ENCODE data around the gene ANKRD11.

Gene ANKRD11

GRCh38 chr16:89380681-89381080, 109.7 kb downstream of the ANKRD11 start:
- no peak for DNase-seq

- no peak for DNase-seq
Measured at GRCh38 chr16:89378947-89379771, 111.2 kb downstream of the ANKRD11 start.

GRCh38 chr16:89377453-89377848, 112.9 kb downstream of the ANKRD11 start:
- DNase-seq: no peak

GRCh38 chr16:89376812-89377452, 113.4 kb downstream of the ANKRD11 start:
- no peak for DNase-seq

GRCh38 chr16:89375686-89376085, 114.7 kb downstream of the ANKRD11 start:
- DNase-seq: no peak

GRCh38 chr16:89375021-89375420, 115.3 kb downstream of the ANKRD11 start:
- DNase-seq: peak in 1 of 14 donors; percentile 44

GRCh38 chr16:89374393-89374960, 115.9 kb downstream of the ANKRD11 start:
- DNase-seq: peak in 3 of 14 donors; percentile 17 to 41 (median 24)

GRCh38 chr16:89373355-89374110, 116.8 kb downstream of the ANKRD11 start:
- peak in 9 of 14 donors; percentile 20 to 62 (median 45) for DNase-seq

- DNase-seq: peak in 1 of 14 donors; percentile 31
Measured at GRCh38 chr16:89371968-89372634, 118.3 kb downstream of the ANKRD11 start.

- DNase-seq: no peak
Measured at GRCh38 chr16:89371386-89371785, 119.0 kb downstream of the ANKRD11 start.

GRCh38 chr16:89370601-89371000, 119.8 kb downstream of the ANKRD11 start:
- DNase-seq: no peak

- no peak for DNase-seq
Measured at GRCh38 chr16:89370081-89370511, 120.3 kb downstream of the ANKRD11 start.

GRCh38 chr16:89369266-89369895, 121.0 kb downstream of the ANKRD11 start:
- DNase-seq: no peak

- no peak for DNase-seq
Measured at GRCh38 chr16:89368604-89369249, 121.6 kb downstream of the ANKRD11 start.

- no peak for DNase-seq
Measured at GRCh38 chr16:89367538-89367915, 122.8 kb downstream of the ANKRD11 start.

GRCh38 chr16:89366561-89367537, 123.5 kb downstream of the ANKRD11 start:
- DNase-seq: no peak

GRCh38 chr16:89365996-89366395, 124.4 kb downstream of the ANKRD11 start:
- DNase-seq: no peak

- no peak for DNase-seq
Measured at GRCh38 chr16:89365044-89365467, 125.3 kb downstream of the ANKRD11 start.

- no peak for DNase-seq
Measured at GRCh38 chr16:89364606-89365005, 125.8 kb downstream of the ANKRD11 start.

All from C1 segment of cervical spinal cord (tissue), 14 donors.